Fibroblast of upper back skin (primary cell): ENCODE measurements around the gene DNASE1L3.
"Not testable (repeated sequence)": the region's sequence is repeated elsewhere in the genome, so short reads cannot be mapped to it uniquely, and the experiment has no call there.

Source experiments
- DNase-seq: peaks from one replicate; pipeline ENCODE4 v3.0.0-alpha.2; 2013

Gene DNASE1L3, protein sequence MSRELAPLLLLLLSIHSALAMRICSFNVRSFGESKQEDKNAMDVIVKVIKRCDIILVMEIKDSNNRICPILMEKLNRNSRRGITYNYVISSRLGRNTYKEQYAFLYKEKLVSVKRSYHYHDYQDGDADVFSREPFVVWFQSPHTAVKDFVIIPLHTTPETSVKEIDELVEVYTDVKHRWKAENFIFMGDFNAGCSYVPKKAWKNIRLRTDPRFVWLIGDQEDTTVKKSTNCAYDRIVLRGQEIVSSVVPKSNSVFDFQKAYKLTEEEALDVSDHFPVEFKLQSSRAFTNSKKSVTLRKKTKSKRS

DNA sequence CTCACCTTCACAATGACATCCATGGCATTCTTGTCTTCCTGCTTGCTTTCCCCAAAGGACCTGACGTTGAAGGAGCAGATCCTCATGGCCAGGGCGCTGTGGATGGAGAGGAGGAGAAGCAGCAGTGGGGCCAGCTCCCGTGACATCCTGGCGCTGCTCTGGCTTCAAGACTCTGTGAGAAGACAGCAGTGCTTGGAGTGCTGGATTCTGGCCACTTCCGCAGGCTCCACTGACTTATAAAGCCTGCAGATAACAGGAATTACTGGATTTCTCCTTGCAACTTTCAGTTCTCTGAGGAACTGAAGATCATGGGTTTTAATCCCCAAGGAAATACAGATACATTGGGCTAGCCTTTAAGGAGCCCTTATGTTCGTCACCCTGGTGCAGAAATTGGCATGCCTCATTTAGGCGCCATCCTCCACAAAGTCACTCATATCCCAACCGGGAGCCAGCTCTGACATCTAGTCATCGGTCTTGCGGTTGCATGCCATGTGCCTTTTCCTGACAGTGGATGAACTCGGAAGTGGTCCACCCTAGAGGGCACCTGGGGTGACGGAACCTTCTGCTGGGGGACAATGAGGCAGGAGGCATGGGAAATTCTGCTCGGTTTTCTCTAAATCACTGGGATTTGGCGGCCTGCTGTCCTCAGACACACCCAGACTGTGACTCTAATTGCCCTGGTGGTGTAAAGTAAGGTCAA, at the start of gene DNASE1L3:
DNASE1L3 (minus strand) TSS at position 212 of the 700 bp plus-strand sequence; CDS start at position 146, 66 bp downstream.
- no peak for DNase-seq

DNA sequence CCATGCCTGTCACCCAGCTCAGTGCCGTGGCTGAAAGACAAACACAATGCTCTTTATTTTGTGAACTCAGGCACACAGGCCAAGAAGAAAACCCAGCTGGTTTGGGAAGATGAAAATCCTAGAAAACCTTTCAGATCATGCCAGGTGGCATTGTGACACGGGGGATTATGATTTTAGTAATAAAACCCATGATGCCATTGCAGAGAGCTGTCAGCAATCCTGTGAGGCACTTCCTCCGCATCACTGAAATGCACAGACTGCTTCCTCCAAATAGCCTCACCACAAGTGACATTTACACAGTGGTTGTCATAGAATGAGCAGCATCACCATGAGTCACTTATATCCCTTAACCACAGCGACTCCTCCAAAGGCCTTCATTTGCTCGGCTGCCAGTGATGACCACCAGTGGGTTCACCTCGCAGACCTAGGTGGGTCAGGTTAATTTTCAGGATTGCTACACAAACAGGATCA, 49.5 kb upstream of the DNASE1L3 start:
- DNase-seq = peak; percentile 74

DNA sequence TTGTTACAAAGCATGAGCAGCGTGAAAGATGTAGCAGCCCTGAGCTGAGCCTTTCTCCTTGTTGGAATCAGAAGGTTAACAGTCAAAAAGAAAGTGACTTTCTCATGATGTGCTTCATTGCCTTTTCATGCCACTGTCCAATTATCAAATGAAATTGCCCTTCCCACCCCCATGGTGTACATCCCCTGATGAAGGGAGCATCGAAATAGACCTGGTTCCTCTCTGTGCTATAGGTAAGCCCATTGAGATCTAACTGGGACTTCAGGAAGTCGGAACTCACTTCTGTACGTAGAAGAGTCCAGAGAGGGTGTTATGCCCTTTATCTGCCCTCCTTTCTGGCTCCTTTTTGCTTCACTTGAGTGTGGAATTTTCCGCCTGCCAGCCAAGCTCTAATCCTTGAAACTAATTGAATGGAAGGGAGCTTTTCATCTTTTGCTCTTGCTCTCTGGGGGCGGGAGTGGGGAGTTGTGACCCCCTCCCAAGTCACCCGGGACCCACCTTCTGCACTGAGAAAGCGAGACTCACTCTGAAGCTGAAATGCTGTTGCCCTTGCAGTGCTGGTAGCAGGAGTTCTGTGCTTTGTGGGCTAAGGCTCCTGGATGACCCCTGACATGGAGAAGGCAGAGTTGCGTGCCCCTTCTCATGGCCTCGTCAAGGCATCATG, 47.8 kb upstream of the DNASE1L3 start:
- no peak for DNase-seq

DNA sequence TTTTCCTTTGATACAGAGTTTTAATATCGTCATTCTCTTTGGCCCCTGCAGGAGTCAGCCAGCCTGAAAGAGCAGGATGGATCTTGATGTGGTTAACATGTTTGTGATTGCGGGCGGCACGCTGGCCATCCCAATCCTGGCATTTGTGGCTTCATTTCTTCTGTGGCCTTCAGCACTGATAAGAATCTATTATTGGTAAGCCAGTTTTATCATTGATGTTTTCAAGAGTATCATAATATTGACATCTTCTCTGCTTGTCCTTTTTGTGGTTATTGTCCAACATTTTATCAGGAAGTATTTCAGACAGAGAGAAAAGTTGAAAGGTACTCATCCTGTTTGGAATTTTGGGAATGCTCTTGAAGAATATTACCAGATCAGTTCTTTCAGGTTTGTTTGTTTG, 45.7 kb upstream of the DNASE1L3 start:
- DNase-seq = no peak

DNA sequence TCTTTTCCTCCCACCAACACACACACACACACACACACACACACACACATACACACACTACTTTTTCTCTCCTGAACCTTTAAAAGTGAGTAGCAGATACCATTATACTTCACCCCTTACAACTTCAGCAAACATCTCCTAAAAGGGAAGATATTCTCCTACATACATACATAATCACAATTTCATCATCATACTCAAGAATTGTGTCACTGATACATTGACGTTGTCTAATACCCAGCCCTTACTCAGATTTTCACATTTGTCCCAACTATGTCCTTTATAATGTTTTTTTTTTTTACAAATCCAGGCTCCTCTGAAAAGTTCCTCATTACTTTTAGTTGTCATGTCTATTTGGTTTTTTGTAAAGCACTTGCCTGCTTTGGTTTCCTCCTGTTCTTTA, 45.3 kb upstream of the DNASE1L3 start:
- DNase-seq = no peak

DNA sequence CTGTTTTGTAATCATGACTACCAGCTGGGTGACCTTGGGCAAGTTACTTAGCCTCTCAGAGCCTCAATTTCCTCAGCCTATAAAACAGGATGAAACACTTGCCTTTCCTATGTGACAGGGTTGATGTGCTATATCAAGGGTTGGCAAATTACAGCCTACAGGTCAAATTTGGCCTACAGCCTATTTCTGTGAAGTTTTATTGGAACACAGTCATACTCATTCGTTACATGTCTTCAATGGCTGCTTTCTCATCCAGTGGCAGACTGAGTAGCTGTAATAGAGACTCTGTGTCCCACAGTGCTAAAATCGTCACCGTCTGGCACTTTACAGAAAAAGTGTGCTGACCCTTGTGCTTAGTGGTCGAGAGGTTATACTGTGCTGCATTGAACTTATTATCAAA, 43.4 kb upstream of the DNASE1L3 start:
- DNase-seq = no peak

DNA sequence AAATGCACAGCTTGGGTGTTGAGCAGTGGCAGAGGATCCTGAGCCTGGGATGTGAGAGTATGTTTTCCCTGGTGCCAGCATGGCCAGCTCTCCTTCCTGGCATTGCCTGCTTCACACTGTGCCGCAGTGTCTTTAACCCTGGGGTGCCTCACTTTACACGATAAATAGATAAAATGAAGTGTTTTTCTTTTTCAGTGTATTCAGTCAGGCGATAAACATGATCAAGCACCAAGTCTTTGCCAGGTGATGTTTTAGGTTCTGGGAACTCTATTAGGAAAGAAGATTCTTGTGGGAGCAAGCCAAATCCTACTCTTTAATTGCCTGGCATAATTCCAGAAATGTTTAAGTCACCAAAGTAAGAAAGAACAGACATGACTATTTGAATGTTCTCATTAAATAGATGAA, 40.9 kb upstream of the DNASE1L3 start:
- DNase-seq = no peak

DNA sequence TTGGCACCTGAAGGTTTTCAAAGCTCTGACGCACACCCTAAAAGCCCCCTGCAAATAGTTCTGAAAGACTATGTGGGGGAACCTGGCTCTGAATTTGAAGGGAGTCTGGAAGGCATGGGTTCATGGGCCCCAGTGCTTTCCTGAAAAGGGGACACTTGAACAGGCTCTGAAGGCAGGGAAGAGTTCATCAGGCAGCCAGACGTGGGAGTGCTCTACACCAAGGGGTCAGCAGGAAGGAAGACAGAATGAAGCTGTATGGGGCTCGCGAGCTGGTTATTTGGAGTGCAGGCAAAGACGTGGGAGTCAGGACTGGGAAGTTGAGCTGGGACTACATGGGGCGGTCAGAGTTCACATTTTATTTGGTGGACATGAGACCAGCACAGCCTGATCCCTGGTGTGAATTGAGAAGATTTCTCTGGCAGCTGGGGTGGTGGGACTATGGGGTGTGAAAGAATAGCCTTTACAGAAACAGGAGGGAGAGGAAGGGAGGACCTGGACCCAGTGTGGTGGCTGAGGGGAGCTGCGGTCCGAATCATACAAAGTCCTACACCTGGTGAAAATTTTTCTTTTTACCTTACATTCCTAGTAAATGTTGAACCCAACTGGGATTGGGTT, 39.4 kb upstream of the DNASE1L3 start:
- no peak for DNase-seq

DNA sequence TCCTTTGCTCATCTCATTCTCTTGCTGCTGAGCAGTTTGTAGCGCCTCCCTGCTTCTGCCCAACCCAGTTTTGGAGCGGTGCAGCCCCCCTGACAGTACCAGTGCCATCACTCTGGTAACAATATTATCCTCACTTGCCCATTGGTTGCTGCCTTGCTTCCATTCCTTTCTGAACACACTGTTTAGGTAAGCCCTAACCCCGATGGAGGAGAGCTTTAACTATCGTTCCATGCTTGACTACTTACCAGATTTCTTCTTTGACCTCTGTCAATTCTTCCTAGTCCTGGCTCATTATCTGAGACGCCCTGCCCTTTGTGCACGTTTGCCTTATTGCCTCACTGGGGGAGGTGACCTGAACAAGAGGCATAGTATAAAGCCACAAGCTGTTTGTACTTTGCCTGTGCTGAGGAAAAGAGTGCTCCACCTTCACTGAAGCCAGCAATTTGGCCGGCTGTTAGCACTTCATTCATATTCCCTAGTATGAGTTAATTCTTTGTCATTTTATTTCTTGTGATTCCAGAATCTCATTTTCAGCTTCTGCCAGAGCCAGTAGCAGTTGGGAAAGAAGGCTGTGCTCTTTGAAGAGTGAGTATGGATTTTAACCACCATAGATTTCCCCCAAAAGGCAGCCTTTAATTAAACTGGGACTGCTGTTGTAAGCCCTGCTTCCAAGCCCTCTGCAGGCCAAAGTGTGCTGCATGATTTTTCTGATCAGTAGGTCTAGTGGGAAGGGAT, 38.8 kb upstream of the DNASE1L3 start:
- no peak for DNase-seq

DNA sequence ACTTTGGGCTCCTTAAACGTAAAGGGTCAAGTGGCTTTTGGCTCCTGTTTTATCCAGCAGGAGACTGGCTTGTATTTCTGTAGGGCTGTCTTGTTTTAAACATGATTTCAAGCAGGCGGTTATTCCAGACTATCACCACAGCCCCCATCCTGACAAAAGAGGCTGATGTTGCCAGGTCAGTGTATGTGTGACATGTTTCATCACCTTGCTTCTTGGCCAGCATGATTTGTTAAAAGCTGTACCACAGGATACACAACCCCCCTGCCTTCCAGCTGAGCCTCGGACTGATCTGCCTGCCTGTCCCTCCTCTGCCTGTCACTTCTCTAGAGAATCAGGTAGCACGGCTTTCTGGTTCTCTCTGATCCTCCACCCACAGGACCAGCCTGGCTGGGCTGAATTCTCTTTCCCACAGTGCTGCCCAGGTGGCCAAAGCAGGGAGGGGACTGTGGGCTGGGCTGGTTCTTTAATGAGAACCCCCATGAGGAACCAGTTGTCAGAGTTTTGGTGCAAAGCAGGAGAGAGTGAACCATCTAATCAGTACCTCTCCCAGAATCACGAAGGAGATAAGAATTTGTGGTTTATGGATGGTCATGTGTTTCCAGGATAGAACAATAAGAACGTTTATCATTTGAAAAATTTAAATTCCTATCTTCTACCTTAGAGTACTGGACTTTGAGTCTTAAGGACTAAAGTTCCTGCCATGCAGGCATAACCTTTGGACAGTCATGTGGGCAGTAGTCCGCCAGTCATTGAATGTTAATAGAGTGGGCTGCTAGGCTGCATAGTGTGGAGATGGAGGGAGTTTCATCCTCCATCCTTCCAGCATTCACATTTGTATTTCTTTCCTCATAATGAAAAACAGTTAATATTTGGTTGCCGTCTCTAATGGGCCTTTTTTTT, 35.6 kb upstream of the DNASE1L3 start:
- no peak for DNase-seq

DNA sequence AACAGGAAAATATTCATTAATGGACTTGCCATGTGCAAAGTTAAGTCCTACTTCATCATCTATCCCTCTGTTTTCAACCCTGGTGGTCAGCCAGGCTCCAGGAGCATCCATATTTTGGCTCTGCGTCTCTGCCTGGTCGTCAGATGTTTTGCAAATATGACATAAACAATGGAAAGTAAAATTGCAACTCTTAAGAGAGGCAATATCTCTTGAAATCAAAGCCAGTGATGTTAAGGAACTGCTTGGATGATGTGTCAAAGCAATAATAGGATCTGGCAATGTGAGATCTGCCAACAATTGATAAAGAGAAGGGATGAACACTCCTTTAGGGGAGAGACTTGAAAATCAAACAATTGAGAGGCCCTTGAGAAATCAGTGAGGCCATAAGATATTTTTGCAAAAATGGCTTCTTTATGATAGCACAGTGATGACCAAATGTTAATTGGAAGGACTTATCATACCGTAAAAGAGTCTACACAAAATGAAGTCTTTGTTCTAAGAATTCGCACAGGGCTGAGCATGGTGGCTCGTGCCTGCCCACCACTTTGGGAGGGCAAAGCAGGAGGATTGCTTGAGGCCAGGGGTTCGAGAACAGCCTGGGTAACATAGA, 33.3 kb upstream of the DNASE1L3 start:
- DNase-seq = no peak

DNA sequence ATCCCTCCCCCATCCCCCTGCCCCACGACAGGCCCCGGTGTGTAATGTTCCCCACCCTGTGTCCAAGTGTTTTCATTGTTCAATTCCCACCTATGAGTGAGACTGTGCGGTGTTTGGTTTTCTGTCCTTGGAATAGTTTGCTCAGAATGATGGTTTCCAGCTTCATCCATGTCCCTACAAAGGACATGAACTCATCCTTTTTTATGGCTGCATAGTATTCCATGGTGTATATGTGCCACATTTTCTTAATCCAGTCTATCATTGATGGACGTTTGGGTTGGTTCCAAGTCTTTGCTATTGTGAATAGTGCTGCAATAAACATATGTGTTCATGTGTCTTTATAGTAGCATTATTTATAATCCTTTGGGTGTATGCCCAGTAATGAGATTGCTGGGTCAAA, 32.1 kb upstream of the DNASE1L3 start:
- DNase-seq = not testable (repeated sequence)

DNA sequence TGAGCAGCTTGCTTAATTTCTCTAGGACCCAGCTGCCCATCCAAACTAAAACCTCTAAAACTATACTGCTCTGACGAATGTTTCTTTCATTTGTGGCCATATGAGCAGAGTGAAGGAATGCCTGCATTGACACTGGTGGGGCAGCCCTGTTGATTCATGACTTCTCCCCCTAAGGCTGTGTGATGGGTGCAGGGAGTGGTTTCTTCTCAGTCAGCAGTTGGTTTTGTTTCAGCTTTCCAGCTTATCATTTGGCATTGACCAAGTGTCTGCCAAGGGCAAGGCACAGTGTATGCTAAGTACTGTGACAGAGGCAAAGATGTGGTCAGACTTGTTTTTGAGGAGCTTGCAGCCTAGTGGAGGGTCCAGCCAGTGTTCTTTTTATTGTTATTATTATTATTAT, 31.6 kb upstream of the DNASE1L3 start:
- DNase-seq = no peak

DNA sequence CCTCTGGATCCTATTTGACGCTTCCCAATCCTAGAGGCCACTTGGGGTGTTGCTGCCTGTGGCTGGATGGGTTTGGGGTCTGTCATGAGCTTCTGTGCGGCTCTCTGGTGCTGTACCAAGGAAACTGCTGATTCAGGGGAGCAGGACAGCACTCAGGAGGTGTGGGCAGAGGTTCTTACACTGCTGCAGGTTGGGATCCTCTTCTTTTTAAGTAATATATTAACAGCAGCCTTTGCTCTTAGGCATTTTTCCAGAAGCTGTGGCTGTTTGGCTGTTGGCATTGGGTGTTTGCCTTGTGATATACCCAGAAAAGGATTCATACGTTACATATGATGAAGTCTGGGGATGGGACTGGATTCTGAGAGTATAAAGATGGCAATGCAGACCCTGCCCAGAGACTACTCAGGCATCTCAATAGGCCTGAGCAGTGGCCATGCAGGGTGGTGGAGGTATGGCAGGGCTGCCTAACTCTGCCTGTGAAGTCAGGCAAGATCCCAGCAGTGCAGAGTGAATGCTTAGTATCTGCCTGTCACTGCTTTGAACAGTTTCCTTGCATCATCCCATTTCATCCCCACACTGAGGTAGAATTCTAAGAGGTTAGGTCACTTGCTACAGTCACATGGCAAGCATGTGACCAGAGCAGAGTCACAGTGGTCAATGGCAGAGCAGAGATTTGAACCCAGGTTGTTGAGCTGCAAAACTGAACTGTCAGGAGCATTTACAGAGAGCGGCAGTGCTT, 30.7 kb upstream of the DNASE1L3 start:
- DNase-seq = no peak

DNA sequence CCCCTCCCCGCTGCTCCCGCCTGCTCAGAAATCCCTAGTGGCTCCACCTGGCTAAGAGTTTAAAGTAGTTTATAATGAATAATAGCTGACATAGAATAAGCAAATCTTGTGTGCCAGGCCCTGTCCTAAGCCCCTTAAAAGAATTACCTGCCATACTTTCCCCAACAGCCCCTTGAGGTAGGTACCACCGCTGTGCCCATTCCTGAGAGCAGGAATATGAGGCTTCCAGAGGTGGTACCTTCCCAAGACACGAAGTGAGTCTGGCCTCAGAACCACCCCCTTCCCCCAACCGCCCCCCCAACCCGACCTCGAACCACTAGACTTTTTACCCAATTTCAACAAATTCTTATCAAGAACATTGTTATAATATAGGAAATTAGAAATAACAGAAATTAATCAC, 28.1 kb upstream of the DNASE1L3 start:
- no peak for DNase-seq

DNA sequence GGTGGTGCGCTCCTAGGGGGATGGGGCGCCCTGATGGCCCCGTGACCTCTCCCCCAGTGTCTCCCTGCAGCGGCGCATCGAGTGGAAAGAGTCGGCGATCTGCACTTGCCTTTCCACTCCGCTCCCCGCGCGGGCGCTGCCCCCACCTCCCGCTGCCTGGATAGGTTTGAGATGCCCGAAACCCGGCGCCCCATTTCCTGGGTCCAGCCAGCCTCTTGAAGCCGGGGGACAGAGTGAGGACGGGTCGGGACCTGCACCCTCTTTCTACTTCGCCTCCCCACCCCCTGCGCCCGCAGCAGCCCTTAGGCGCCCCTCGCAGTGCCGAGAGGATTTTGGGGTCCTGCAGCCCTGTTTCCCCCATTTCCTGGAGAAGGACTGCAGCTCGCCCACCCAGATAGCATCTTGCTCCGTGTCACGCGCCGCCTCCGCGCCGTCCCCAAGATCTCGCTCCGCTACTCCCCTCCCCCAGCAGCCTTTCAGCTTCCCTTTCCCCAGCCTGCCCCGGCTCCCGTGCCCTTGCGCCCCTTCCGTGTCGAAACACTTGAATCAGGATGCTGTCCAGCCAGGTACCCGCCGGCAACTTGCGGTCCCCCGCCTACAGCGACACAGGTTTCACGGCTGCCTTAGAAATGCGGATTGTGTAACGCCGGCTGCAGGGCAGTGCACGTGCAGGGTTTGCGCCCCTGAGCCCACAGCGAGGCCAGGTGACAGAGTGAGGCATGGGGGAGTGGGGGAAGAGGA, 27.3 kb upstream of the DNASE1L3 start:
- no peak for DNase-seq

DNA sequence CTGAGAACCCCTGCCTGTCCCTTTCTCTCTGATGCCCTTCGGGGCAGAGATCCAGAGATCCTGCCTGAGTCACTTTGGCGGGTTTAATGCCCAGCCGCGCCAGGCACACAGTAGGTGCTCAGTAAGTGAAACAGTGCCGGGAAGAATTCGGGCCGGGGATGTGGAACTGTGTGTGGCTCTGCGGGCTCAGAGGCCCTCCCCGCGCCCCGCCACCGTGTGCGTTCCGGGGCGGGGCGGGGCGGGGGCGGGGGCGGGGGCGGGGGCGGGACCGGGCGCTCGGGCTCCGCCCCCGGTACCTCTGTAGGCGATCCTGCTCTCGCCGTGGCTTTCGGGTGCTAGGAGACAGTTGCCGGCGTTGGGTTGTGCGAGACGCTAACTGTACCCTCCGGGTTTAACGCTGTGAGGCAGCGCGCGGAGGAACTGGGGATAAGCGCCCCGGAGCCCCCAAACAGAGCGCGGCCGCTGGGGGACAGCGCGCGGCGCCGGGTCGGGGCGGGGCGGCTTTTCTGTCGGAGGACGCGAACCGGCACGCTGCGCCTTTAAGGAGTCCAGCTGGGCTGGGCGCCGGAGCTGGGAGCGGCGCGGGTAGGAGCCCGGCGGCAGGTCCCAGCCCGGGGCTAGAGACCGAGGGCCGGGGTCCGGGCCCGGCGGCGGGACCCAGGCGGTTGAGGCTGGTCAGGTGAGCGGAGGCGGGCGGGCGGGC, 26.6 kb upstream of the DNASE1L3 start, which contains the start of gene ABHD6:
ABHD6 (plus strand) TSS at position 555 of the 703 bp plus-strand sequence. CDS start 18,795 bp downstream, outside the sequence.
- DNase-seq = peak; percentile 63

DNA sequence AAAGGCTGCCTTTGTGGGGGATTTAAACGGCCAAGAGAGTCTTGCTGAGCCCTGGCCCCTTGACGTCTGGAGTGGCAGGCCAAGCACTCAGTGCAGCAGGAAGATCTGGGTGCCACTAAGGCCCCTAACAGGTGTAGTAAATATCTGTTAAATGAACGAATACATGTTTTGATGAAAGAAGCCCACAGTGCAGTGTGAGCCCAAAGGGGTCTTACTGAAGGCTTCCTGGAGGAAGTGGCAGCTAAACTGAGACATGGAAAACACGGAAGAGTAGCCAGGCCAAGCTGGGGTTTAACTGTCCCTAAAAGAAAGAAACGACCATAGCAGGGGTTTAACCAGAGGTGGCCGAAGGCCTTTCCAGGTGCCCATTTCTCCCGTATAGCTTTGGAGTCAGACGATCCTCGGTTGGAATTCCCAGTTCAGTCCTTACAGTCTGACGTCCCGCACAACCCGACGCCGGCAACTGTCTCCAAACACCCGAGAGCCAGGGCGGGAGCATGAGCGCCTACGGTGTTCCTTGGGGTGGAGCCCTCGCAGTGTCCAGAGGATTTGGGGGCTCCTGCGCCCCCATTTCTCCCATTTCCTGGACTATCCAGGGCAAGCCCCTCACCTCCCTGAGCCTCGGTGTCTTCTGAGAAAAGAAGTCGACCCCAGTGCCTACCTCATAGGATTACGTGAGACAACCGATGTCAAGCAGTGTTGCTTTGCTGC, 25.9 kb upstream of the DNASE1L3 start:
- no peak for DNase-seq
